ENCODE results near the gene ROPN1L.
A peak's percentile ranks its signal among the peaks of the same experiment; 100 is the strongest.

ROPN1L gene

GRCh38 chr5:10427201-10427600 lies 14.5 kb upstream of the ROPN1L start:
- no peak for DNase-seq (ENCODE audit: low read depth)
- no peak for TF ChIP-seq CTCF (conservative IDR thresholded peaks at IDR 0.05; ENCODE audit: control insufficient read depth, insufficient read depth, low read depth, low read length)
- H3K4me3 ChIP-seq (ENCODE audit: control insufficient read depth, low read depth, low read length) = no peak overlapping the region

- DNase-seq (ENCODE audit: low read depth) = no peak
- H3K4me3 ChIP-seq (ENCODE audit: control insufficient read depth, low read depth, low read length) = no peak overlapping the region
- TF ChIP-seq CTCF (conservative IDR thresholded peaks at IDR 0.05; ENCODE audit: control insufficient read depth, insufficient read depth, low read depth, low read length) = no peak
Measured at GRCh38 chr5:10427978-10428377, 13.7 kb upstream of the ROPN1L start.

- H3K4me3 ChIP-seq (ENCODE audit: control insufficient read depth, low read depth, low read length) = no peak overlapping the region
- no peak for DNase-seq (ENCODE audit: low read depth)
- TF ChIP-seq CTCF (conservative IDR thresholded peaks at IDR 0.05; ENCODE audit: control insufficient read depth, insufficient read depth, low read depth, low read length) = no peak
Measured at GRCh38 chr5:10431415-10431814, 10.3 kb upstream of the ROPN1L start.

- no peak for TF ChIP-seq CTCF (conservative IDR thresholded peaks at IDR 0.05; ENCODE audit: control insufficient read depth, insufficient read depth, low read depth, low read length)
- no peak for DNase-seq (ENCODE audit: low read depth)
- H3K4me3 ChIP-seq (ENCODE audit: control insufficient read depth, low read depth, low read length) = no peak overlapping the region
Measured at GRCh38 chr5:10432059-10433008, 9.3 kb upstream of the ROPN1L start.

GRCh38 chr5:10434392-10434791 lies 7.3 kb upstream of the ROPN1L start:
- TF ChIP-seq CTCF (conservative IDR thresholded peaks at IDR 0.05; ENCODE audit: control insufficient read depth, insufficient read depth, low read depth, low read length) = no peak
- no peak overlapping the region for H3K4me3 ChIP-seq (ENCODE audit: control insufficient read depth, low read depth, low read length)
- peak; percentile 19 for DNase-seq (ENCODE audit: low read depth)

GRCh38 chr5:10438301-10438700 lies 3.4 kb upstream of the ROPN1L start:
- DNase-seq (ENCODE audit: low read depth) = no peak
- no peak for TF ChIP-seq CTCF (conservative IDR thresholded peaks at IDR 0.05; ENCODE audit: control insufficient read depth, insufficient read depth, low read depth, low read length)
- no peak overlapping the region for H3K4me3 ChIP-seq (ENCODE audit: control insufficient read depth, low read depth, low read length)

Data from fibroblast of mammary gland (primary cell).